Vagina (tissue), 2 donors: ENCODE measurements around the gene OR52N5.

Source experiments
- POLR2A ChIP-seq, 2 donors: fragments of 450-650 bp; IDR thresholded peaks; one replicate each; pipeline ENCODE4 v1.6.1; 2017; ENCODE audit warnings: antibody characterized with exemption in 2 of 2, mild to moderate bottlenecking in 2 of 2, moderate library complexity in 2 of 2
- POLR2AphosphoS5 ChIP-seq, 2 donors: sonication (generic); formaldehyde crosslinking; IDR thresholded peaks; one replicate each; pipeline ENCODE4 v1.9.0; 2017; ENCODE audit warnings: antibody characterized with exemption in 2 of 2, mild to moderate bottlenecking in 2 of 2, low read depth in 1 of 2; ENCODE audit not compliant: insufficient read depth in 1 of 2
- TF ChIP-seq, protein P1 (sequence below), 3 experiments: fragments of 450-650 bp in 2 of 3; fragments of 200-600 bp in 1 of 3; sonication (generic) in 1 of 3; IDR thresholded peaks; one replicate each; pipeline ENCODE4 v1.5.1; 2017 to 2019; ENCODE audit warnings: antibody characterized with exemption in 3 of 3, mild to moderate bottlenecking in 2 of 3, moderate library complexity in 2 of 3

DNA sequence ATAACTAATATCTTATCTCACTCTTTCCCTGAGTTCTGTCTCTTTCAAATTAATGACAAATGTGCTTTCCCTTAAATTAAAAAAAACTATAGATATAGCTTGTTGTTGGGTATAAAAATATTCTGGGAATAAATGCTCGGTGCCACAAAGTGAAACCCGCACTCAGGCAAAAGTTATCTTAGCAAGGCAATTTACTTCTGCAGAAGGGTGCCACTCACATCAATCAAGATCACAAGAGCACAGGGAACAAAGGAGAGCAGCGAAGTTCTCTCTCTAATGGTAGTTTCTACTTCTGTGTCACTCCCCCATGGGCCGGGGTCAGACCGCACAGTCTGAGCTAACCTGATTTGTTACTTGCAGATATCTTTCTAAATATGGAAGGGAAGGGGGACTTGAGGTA lies 20.8 kb upstream of the OR52N5 start:
- no peak for TF ChIP-seq POLR2AphosphoS5 (IDR thresholded peaks at IDR 0.05; ENCODE audit: insufficient read depth in 1 of 2, low read depth in 1 of 2)
- TF ChIP-seq, protein P1, sequence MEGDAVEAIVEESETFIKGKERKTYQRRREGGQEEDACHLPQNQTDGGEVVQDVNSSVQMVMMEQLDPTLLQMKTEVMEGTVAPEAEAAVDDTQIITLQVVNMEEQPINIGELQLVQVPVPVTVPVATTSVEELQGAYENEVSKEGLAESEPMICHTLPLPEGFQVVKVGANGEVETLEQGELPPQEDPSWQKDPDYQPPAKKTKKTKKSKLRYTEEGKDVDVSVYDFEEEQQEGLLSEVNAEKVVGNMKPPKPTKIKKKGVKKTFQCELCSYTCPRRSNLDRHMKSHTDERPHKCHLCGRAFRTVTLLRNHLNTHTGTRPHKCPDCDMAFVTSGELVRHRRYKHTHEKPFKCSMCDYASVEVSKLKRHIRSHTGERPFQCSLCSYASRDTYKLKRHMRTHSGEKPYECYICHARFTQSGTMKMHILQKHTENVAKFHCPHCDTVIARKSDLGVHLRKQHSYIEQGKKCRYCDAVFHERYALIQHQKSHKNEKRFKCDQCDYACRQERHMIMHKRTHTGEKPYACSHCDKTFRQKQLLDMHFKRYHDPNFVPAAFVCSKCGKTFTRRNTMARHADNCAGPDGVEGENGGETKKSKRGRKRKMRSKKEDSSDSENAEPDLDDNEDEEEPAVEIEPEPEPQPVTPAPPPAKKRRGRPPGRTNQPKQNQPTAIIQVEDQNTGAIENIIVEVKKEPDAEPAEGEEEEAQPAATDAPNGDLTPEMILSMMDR (IDR thresholded peaks at IDR 0.05), result no peak
- no peak for TF ChIP-seq POLR2A (IDR thresholded peaks at IDR 0.05)
